ENCODE measurements around the gene ERC2. TPM values are rescaled to one million over a fixed set of nuclear protein-coding genes. Genes with fewer than 3 reads are reported as not detected.

ERC2 gene
- total and polyA plus RNA-seq, 2 of the 13 experiments (the other 11 are each of a cell fraction or from before 2014, with no cell fraction given) = 0.16 to 0.22 TPM

DNA sequence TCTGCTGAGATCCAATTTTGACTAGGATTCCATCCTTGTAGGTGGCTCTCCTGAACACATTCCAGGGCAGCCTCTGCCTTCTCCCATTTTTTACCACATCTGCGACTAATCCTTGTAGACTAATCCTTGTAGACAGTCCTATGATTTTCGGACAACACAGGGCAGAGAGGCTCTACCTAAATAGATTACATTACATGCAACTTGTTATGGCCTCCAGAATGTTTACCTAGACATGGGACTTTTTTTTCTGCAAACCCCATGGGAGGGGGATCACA, 741.8 kb downstream of the ERC2 start:
- CTCF ChIA-PET (ENCODE audit: low intra/inter-chr PET ratio, low total read pairs) = no interaction called here
- ATAC-seq (no peak), DNase-seq (ENCODE audit: low spot score) (no peak), FAIRE-seq (no peak)
- Histone ChIP-seq H3K9me3 (ENCODE audit: low read length) (no peaks in the 10 kb centered on the region), H3K27me3 (ENCODE audit: control insufficient read depth in 1 of 2, insufficient read depth in 2 of 2, low read length in 2 of 2) (no peaks in the 10 kb centered on the region), H3K36me3 (replicated peaks in 1 of 2; ENCODE audit: control insufficient read depth in 1 of 2, insufficient read depth in 2 of 2, low read length in 2 of 2) (no peaks in the 10 kb centered on the region), H4K20me1 (ENCODE audit: insufficient read depth, low read length) (no peaks in the 10 kb centered on the region), H3K4me3 (replicated peaks in 1 of 3; ENCODE audit: insufficient read depth in 1 of 3, low read depth in 2 of 3, low read length in 3 of 3) (no peak overlapping the region), H3K4me2 (ENCODE audit: low read depth, low read length) (no peak overlapping the region), H3K9ac (ENCODE audit: insufficient read depth, low read depth, low read length) (no peak overlapping the region), H2AFZ (ENCODE audit: low read length) (no peak overlapping the region), H3K79me2 (ENCODE audit: insufficient read depth, low read length) (no peaks in the 10 kb centered on the region), H3K4me1 (ENCODE audit: insufficient read depth, low read length) (no peaks in the 10 kb centered on the region), H3K27ac (ENCODE audit: extremely low read length, insufficient read depth, low read length) (no peak overlapping the region)
- 17% methylated on average over 2 of the region's 2 CpGs for WGBS (ENCODE audit: low lambda C conversion rate)
- in situ Hi-C loops (cut with HindIII; ENCODE audit: extremely low pct_ligation_motif_present, low pct_unique_long_range_greater_than_20kb) = loop anchor here (25.0 kb wide), 1 partner anchor 864 kb away; no protein-coding TSS in a partner anchor
- POLR2A ChIA-PET = no interaction called here
- TF ChIP-seq ZNF678 (CRISPR knock-in tag; IDR thresholded peaks at IDR 0.05) (no peak), GATAD2A (CRISPR knock-in tag; IDR thresholded peaks at IDR 0.05) (no peak)
- TF ChIP-seq, protein P1, sequence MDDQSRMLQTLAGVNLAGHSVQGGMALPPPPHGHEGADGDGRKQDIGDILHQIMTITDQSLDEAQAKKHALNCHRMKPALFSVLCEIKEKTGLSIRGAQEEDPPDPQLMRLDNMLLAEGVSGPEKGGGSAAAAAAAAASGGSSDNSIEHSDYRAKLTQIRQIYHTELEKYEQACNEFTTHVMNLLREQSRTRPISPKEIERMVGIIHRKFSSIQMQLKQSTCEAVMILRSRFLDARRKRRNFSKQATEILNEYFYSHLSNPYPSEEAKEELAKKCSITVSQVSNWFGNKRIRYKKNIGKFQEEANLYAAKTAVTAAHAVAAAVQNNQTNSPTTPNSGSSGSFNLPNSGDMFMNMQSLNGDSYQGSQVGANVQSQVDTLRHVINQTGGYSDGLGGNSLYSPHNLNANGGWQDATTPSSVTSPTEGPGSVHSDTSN (CRISPR knock-in tag; IDR thresholded peaks at IDR 0.05; ENCODE audit: borderline replicate concordance) = no peak
- intact Hi-C loops (cut with micrococcal nuclease; ENCODE audit: unreplicated experiment) = no loop called here
- BruUV-seq (replicated peaks) = no TSS peak

GRCh38 chr3:55725681-55726500, 742.4 kb downstream of the ERC2 start:
- no peak overlapping the region for H3K4me2 ChIP-seq (ENCODE audit: low read depth, low read length)

More at GRCh38 chr3:55725681-55726500, 742.4 kb downstream of the ERC2 start:
- 0% methylated on average over 3 of the region's 3 CpGs for WGBS (ENCODE audit: low lambda C conversion rate)
- in situ Hi-C loops (cut with HindIII; ENCODE audit: extremely low pct_ligation_motif_present, low pct_unique_long_range_greater_than_20kb) = loop anchor here (25.0 kb wide), 1 partner anchor 864 kb away; no protein-coding TSS in a partner anchor
- Histone ChIP-seq H3K79me2 (ENCODE audit: insufficient read depth, low read length) (no peaks in the 10 kb centered on the region), H3K27ac (ENCODE audit: extremely low read length, insufficient read depth, low read length) (no peak overlapping the region), H4K20me1 (ENCODE audit: insufficient read depth, low read length) (no peaks in the 10 kb centered on the region), H3K36me3 (replicated peaks in 1 of 2; ENCODE audit: control insufficient read depth in 1 of 2, insufficient read depth in 2 of 2, low read length in 2 of 2) (no peaks in the 10 kb centered on the region), H3K4me3 (replicated peaks in 1 of 3; ENCODE audit: insufficient read depth in 1 of 3, low read depth in 2 of 3, low read length in 3 of 3) (no peak overlapping the region), H3K9ac (ENCODE audit: insufficient read depth, low read depth, low read length) (no peak overlapping the region), H2AFZ (ENCODE audit: low read length) (no peak overlapping the region), H3K27me3 (ENCODE audit: control insufficient read depth in 1 of 2, insufficient read depth in 2 of 2, low read length in 2 of 2) (no peaks in the 10 kb centered on the region), H3K9me3 (ENCODE audit: low read length) (no peaks in the 10 kb centered on the region), H3K4me1 (ENCODE audit: insufficient read depth, low read length) (no peaks in the 10 kb centered on the region)
- BruUV-seq (replicated peaks) = no TSS peak
- CTCF ChIA-PET (ENCODE audit: low intra/inter-chr PET ratio, low total read pairs) = no interaction called here
- FAIRE-seq = no peak
- ATAC-seq = no peak
- POLR2A ChIA-PET = no interaction called here
- TF ChIP-seq SALL2 (CRISPR knock-in tag; IDR thresholded peaks at IDR 0.05) = no peak
- TF ChIP-seq IKZF5 (CRISPR knock-in tag; IDR thresholded peaks at IDR 0.05) = no peak
- TF ChIP-seq ZNF687 (CRISPR knock-in tag; IDR thresholded peaks at IDR 0.05) = no peak
- no peak for TF ChIP-seq ZNF496 (CRISPR knock-in tag; IDR thresholded peaks at IDR 0.05; ENCODE audit: insufficient replicate concordance)
- no peak for TF ChIP-seq ELF1 (CRISPR knock-in tag; IDR thresholded peaks at IDR 0.05)
- no peak for DNase-seq (ENCODE audit: low spot score)
- intact Hi-C loops (cut with micrococcal nuclease; ENCODE audit: unreplicated experiment) = no loop called here
